Inflammatory macrophage treated with lipopolysaccharide for 1 hour (primary cell): Measurements from ENCODE around the gene USP34.
"Not testable (repeated sequence)": the region's sequence is repeated elsewhere in the genome, so short reads cannot be mapped to it uniquely, and the experiment has no call there.

Source experiments
- DNase-seq, 2 donors: peaks; one replicate each; pipeline ENCODE4 v3.0.0-alpha.2; 2020 to 2022

The USP34 gene

GRCh38 chr2:61456746-61457420 is 14.0 kb downstream of the USP34 start:
- DNase-seq: no peak

GRCh38 chr2:61456070-61456745 is 14.7 kb downstream of the USP34 start:
- DNase-seq: no peak

- not testable (repeated sequence) for DNase-seq
These were observed 15.9 kb downstream of the USP34 start for GRCh38 chr2:61454972-61455371.

- no peak for DNase-seq
These were observed 16.5 kb downstream of the USP34 start for GRCh38 chr2:61454383-61454782.

GRCh38 chr2:61452392-61452791 is 18.5 kb downstream of the USP34 start:
- DNase-seq: no peak

- DNase-seq: no peak
These were observed 19.7 kb downstream of the USP34 start for GRCh38 chr2:61451178-61451577.

GRCh38 chr2:61450144-61450543 is 20.7 kb downstream of the USP34 start:
- no peak for DNase-seq

GRCh38 chr2:61448229-61448628 is 22.7 kb downstream of the USP34 start:
- no peak for DNase-seq

GRCh38 chr2:61446971-61447370 is 23.9 kb downstream of the USP34 start:
- not testable (repeated sequence) for DNase-seq

- peak; percentile 58 to 63 for DNase-seq
These were observed 27.4 kb downstream of the USP34 start for GRCh38 chr2:61443342-61444041.

GRCh38 chr2:61439241-61440002 is 31.5 kb downstream of the USP34 start:
- no peak for DNase-seq

GRCh38 chr2:61438670-61439069 is 32.2 kb downstream of the USP34 start:
- no peak for DNase-seq

- DNase-seq: no peak
These were observed 33.7 kb downstream of the USP34 start for GRCh38 chr2:61437170-61437569.

GRCh38 chr2:61436092-61436491 is 34.8 kb downstream of the USP34 start:
- peak; percentile 48 to 72 for DNase-seq

GRCh38 chr2:61435291-61435690 is 35.6 kb downstream of the USP34 start:
- no peak for DNase-seq

GRCh38 chr2:61434314-61434713 is 36.6 kb downstream of the USP34 start:
- DNase-seq: peak; percentile 77 to 86

GRCh38 chr2:61433606-61434005 is 37.3 kb downstream of the USP34 start:
- DNase-seq: no peak

- no peak for DNase-seq
These were observed 37.9 kb downstream of the USP34 start for GRCh38 chr2:61432990-61433389.

GRCh38 chr2:61431345-61431744 is 39.5 kb downstream of the USP34 start:
- no peak for DNase-seq

- DNase-seq: peak; percentile 44 to 71
These were observed 44.5 kb downstream of the USP34 start for GRCh38 chr2:61426267-61426897.

GRCh38 chr2:61425605-61426155 is 45.2 kb downstream of the USP34 start:
- no peak for DNase-seq

GRCh38 chr2:61423714-61424113 is 47.2 kb downstream of the USP34 start:
- no peak for DNase-seq
